NOMO-1 treated with DMSO at 0.1 percent for 48 hours (cell line): ENCODE results near the gene GNPTG.

Source experiments
- DNase-seq: peaks from one replicate; lab custom pipeline; 2025; ENCODE audit not compliant: unreplicated experiment; lab: John Stamatoyannopoulos, UW

Gene GNPTG

DNA sequence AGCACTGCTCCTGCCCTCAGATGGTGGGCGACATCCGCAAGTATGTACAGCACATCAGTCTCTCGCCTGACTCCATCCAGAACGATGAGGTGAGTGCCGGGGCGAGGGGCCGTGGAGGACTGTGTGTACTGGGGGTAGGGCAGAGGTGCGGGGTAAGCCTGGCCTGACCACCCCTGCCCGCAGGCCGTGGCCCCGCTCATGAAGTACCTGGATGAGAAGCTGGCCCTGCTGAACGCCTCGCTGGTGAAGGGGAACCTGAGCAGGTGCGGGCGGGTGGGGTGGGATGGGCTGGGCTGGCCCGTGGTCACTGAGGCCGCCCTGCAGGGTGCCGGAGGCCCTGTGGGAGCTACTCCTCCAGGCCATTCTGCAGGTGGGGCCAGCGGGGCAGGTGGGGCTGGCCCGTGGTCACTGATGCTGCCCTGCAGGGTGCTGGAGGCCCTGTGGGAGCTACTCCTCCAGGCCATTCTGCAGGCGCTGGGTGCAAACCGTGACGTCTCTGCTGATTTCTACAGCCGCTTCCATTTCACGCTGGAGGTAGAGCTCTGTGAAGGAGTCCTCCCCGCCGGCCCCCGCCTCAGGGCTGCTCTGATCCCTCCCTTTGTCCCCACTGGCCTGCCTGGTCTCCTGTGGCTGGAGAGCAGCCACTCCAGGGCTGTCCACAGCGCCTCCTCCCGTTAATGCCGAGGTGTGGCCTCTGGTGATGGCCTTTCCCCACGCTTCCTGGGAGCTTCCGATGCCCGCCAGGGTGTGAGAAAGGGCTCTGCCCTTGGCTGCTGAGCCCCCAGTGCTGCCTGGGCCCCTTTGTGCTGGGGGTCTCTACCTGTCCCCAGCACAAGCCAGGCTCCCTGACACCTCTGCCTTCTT, 5.1 kb upstream of the GNPTG start:
- no peak for DNase-seq

DNA sequence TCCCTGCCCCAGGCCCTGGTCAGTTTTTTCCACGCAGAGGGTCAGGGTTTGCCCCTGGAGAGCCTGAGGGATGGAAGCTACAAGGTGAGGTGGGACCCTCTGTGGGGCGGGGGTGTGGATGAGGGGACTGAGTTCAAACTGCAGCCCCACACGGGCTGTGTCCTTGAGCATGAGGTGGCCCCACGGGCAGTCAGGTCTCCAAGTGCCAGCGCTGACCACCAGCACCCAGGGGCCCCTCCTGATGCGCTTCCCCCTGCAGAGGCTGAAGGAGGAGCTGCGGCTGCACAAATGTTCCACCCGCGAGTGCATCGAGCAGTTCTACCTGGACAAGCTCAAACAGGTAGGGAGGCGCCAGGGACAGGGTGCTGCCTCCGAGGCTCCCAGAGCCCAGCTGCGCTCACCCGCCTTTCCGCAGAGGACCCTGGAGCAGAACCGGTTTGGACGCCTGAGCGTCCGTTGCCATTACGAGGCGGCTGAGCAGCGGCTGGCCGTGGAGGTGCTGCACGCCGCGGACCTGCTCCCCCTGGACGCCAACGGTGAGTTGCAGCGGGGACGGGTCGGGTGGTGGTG, 4.4 kb upstream of the GNPTG start:
- DNase-seq, result no peak

DNA sequence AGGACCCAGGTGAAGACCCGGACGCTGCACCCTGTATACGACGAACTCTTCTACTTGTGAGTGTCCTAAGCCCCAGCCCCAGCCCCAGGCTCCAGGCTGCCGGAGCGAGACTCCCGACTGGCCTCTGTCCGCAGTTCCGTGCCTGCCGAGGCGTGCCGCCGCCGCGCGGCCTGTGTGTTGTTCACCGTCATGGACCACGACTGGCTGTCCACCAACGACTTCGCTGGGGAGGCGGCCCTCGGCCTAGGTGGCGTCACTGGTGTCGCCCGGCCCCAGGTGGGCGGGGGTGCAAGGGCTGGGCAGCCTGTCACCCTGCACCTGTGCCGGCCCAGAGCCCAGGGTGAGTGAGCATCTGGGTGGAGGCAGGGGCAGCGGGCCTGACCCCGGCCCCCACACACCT, 3.8 kb upstream of the GNPTG start:
- no peak for DNase-seq

DNA sequence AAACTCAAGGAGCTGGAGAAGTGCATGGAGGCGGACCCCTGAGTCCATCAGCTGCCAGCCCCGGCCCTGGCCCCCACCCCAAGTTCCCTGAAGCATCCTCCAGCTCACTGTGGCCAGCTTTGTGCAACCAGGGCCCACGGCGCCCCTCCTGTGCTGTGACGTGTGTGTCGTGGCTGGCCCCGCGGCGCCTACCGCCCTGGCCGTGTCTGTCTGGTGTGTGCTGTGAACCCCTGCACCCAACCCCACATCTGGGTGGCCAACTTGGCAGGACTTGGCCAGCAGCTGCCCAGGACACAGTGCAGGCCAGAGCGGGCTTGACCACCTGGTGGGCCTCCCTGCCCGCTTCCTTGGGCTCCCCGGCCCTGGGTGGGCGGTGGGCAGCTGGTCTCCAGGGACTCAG, 3.3 kb upstream of the GNPTG start:
- no peak for DNase-seq

DNA sequence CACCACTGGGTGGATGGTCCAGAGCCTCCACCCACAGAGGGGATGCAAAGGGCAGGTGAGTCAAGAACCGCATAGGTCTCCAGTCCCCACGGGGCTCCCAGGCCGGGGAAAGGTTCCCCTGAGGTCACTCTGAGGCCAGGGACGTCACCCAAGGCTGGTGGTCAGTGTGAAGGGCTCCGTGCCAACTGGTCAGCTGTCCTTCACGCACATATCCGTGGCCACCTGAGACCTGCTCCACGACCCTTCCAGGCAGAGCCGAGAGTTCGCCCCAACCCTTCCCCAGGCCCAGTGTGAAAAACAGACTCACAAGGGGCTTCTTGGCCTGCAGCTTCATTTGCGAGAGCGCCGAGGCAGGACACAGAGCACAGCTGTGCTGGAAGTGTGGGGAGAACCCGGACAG, 2.8 kb upstream of the GNPTG start:
- DNase-seq, result no peak

DNA sequence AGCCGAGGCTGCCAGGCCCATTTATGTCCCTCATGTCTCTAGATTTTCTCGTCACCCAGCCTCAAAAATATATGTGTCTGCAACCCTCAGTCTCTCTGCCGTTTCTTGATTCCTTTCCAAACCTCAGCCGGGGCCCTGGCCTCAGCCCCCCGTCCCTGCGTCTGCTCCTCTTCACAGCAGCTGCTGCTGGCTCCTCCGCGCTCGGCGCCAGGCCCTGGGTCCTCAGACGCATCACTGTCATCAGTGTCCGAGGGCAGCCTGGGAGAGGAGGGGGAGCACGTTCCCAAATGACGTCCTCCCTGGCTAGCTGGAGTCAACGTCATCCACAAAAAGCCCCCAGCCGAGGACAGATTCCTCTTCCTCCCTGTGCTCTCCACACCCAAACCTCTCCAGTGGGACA, 2.4 kb upstream of the GNPTG start:
- DNase-seq, result no peak

DNA sequence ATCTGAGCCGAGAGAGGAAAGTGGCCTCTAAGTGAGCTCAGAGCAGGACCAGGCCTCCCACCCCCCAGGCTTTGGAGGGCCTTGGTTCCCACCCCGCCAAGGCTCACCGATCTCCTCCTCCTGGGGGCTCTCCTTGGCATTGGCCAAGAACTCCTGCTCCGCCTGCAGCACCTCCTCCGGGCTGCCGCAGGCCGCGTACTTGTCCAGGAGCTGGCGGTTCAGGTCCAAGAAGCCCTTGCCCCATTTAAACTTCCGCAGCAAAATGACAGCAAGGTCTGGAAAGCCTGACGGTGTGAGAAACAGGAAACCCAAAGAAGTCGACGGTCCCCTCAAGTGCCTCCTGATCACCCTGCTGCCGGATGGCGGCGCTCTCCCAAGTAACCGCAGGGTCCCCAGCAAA, 1.8 kb upstream of the GNPTG start:
- DNase-seq, result no peak

DNA sequence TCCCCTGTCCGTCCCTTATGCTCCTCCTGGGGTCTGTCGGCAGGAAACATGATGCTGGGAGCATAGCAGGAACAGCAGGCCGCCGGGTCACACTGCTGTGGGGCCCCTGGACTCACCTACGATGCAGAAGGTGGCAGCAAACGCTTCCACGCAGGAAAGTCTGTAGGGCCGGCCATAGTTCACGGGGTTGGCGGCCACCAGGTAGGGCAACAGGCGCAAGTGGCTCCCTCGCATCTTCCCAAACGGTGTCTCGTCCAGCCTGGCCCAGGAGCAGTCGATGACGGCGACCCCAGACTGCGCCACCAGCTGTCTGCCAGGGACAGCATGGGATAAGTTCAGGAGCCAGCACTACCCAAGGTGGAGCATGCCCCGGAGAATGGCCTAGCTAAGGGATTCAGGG, 1.0 kb upstream of the GNPTG start:
- no peak for DNase-seq

DNA sequence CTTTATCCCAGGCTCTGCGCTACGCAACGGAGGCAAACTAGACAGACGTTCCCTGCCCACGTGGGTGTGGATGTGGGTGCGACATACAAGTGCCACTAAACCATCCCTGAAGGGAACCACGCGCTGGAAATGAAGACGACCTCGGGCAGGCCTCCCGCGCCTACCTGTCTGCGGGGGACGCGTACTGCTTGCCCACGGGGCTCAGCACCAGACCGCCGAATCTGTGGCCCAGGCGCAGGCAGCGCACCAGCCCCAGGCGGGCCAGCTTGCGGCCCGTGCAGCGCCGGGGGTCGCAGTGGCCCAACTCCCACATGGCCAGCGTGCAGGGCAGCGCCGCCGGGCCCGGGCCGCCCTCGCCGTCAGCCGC, 533 bp upstream of the GNPTG start:
- DNase-seq, result no peak

DNA sequence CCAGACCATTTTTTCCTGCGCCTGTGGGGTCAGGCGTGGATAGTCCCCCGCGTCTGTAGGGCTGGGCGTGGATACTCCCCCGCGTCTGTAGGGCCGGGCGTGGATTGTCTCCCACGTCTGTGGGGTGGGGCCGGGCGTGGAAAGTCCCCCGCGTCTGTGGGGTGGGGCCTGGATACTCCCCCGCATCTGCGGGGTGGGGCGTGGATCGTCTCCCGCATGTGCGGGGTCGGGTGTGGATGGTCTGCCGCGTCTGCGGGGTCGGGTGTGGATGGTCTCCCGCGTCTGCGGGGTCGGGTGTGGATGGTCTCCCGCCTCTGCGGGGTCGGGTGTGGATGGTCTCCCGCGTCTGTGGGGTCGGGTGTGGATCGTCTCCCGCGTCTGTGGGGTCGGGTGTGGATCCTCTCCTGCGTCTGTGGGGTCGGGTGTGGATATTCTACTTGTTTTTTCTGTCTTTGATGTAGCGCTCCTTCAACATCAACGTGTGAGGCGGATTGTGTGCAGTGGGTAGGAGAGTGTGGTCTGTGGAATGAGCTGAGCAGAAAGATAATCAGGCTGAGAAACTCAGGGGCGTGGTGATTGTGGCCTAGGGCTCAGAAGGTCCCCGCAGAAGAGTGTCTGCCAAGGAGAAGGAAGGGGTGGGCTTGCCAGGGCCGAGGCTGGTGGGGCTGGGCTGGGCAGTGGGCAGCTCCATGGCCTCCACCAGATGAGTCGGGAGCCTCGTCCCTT, 3.2 kb downstream of the GNPTG start:
- DNase-seq, result no peak

DNA sequence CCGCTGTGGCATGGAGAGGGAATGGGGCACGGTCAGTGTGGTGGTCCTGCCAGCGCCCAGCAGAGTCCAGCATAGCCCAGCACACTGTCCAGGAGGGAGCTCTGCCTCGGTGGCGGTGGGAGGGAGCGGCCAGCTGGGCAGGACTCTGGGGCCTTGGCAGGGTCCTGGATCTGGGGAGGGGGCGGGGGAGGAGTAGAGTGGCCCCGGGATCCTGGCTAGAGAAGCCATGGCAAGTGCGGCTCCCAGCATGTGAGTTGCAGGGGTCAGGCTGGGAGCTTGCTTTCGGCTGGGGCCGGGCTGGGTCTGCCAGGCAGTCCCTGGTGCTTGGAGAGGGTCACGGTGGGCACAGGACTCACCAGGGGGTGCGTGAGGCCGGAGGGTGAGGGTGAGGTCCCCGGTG, 3.9 kb downstream of the GNPTG start:
- DNase-seq, result no peak

DNA sequence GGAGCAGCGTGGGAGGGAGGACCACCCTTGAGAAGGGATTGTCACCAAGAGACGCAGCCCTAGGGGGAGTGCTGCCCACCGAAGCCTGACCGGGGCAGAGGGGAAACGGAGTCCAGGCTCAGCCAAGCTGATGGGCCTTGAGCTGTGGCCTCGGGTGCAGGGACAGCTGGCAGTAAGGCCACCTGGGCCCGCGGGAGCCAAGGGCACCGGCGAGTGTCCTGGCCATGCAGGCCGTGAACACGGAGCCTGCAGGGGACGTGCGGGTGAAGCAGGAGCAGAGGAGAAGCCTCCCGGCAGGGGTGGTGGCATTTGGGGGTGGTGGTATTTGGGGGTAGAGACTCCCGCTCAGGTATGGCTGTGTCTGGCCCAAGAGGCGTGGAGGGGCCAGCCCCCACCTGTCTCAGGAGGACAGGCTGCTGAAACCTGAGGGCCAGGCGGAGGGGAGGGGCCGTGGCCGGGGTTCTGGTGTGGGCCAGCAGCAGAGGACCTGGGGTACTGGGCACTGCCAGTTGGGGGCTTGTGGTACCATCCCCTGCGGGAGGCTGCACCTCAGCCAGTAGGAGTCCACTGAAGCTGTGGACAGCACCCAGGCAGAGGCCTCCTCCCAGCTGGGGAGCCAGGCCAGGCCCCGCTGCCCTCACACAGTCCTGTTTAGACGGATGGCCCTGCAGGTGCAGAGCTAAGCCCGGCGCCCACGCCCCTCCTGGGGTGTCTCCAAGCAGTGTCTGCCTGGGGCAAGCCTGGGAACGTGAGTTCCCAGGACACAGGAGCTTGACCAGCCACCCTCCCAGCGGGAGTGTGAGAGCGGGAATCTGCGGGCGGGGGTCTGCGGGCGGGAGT, 4.5 kb downstream of the GNPTG start:
- DNase-seq, result no peak

DNA sequence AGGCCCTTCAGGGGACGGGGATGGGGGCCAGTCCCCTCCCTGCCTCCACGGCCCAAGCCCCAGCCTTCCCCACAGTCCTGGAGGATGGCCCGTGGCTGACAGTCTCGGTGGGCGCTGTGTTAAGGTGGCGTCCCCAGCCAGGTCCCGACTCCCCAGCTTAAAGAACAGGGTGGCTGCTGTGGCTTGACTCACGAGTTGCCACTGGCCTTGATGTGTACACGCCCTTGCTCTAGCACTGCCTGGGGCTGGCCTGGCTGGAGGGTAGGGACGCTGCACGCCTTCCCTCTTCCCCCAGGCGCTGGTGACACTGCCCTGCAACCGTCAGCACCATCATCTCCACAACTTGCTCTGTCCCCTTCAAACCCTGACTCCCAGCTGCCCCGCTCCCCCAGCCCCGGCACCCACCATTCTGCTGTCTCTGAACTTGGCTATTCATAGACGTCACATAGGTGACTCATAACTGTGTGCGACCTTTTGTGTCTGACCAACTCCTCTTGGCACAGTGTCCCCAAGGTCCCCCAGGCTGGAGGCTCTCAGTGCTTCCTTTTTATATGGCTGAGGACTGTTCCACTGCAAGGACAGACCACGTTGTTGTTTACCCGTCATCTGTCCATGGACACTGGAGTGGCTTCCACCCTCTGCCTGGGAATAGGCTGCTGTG, 6.3 kb downstream of the GNPTG start:
- DNase-seq, result no peak

DNA sequence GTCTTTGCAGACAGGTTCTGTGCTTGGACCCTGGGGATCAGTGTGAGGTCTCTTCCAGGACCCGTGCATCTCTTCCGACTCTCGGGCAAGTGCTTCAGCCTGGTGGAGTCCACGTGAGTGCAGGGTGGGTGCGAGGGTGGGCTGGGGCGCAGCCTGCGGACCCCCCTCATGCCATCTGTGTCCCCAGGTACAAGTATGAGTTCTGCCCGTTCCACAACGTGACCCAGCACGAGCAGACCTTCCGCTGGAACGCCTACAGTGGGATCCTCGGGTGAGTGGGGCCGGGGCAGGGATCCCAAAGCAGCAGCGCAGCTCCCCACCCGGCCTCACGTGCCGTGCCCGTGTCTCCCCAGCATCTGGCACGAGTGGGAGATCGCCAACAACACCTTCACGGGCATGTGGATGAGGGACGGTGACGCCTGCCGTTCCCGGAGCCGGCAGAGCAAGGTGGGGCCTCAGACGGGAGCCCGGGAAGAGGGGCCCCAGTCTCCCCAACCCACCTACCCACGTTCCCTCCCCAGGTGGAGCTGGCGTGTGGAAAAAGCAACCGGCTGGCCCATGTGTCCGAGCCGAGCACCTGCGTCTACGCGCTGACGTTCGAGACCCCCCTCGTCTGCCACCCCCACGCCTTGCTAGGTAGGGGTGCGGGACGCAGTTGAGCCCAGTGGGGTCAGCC, 10.1 kb downstream of the GNPTG start:
- DNase-seq, result no peak

DNA sequence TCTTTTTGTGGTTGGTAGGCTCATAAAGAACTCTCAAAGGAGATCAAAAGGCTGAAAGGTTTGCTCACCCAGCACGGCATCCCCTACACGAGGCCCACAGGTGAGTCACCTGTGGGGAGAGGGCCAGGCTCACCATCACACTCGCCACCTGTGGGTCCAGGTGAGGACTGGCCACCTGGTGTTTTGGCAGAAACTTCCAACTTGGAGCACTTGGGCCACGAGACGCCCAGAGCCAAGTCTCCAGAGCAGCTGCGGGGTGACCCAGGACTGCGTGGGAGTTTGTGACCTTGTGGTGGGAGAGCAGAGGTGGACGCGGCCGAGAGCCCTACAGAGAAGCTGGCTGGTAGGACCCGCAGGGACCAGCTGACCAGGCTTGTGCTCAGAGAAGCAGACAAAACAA, 11.1 kb downstream of the GNPTG start:
- DNase-seq, result no peak

DNA sequence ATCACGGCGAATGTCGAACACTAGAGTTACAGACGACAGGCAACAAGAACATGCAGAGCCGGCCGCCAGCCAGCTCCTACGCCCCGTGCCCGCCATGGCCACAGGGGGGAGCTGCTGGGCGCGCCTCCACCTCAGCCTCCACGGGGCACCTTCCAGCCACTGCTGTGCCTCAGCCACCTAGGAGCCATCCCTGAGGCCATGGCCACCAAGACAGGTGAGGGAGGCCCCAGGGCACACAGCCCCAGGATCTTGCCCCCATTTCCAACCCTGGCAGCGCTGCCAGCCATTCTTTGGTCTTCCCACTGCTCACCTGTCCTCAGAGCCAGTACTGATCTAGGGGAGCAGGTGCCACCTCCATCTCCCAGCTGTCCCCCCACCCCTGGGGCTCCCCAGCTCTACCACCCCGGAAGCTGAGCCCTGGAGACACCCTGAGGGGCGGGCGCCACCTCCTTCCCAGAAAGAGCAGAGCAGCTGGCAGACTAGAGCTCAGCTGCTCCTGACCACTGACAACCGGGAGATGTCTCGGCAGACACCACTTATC, 11.8 kb downstream of the GNPTG start:
- peak; percentile 51 for DNase-seq

DNA sequence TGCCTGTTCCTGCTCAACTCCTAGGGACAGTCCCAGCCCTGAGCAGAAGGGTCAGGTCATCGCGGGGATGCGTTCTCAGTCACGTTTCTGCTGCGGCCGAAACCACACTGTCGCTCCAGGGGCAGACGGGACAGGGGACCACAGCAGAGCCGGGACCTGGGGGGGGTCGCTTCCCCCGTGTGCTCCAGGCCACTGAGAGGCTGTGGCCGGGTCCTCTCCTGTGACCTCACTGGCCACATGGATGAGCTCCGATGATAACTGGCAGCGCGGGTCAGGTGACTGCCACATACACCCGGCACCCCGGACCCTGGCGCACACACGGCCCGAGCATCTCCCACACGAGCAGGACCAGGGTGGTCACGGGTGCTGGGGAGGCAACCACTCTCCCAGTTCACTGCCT, 12.8 kb downstream of the GNPTG start:
- no peak for DNase-seq

DNA sequence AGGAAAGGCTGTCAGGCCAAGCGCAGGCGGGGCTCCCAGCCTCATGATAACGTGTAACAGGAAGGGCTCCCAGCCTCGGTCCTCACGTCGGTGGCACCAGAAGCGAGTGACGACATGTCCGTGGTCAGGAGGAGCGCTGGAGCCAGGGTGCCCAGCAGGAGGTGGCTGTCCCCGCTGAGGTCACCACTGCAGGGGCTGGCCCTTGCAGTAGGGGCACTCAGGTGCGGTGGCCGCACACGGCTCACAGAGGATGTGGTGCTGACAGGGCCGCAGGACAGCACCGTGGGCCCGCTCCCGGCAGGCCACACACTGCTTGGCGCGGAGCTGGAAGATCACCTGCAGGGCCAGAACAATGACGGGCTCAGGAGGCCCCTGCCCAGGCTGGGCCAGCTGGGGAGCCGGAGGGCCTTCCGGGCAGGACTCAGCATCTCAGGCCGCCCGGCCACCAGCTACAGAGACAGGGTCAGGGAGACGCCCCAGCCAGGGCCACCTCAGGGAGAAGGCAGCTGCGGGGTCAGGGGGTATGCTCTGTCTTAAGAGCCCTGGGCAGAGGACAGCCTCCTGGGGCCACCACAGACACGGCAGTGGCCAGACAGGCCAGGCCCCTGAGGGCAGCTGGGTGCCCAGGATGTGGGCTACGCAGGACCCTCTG, 14.5 kb downstream of the GNPTG start:
- DNase-seq, result no peak

DNA sequence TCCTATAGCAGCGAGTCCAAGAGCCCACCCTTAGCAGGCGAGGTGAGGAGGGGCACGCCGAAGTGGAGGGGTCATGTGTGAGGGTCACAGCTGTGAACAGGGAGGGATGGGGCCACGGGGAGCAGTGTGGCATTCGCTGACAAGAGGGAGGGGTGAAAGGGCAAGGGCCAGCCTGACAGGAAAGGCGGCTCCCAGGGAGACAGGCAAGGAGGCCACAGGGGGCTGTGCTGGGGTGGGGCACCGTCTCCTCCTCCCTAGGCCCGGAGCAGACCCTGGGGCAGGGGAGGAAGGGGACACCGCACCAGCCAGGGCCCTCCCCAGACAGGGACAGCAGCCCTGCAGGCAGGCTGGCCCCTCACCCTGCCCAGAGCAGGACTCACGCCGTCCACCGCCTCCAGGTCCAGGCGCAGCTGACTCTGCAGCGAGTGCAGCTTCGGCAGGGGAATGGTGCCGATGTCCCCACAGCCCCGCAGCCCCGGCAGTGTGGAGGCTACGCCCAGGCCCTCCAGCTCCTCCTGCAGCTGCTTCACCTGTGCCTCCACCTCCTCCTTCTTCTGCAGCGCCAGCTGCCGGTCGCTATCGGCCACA, 15.1 kb downstream of the GNPTG start:
- no peak for DNase-seq
